Fibroblast of the conjunctiva (primary cell): ENCODE measurements around the gene PIK3IP1.
"Not testable (repeated sequence)": the region's sequence is repeated elsewhere in the genome, so short reads cannot be mapped to it uniquely, and the experiment has no call there.

Experiments
- DNase-seq: peaks from one replicate; pipeline ENCODE4 v3.0.0-alpha.2; 2010; ENCODE audit warnings: low read depth

Gene PIK3IP1

GRCh38 chr22:31248965-31249958 is 43.0 kb downstream of the PIK3IP1 start:
- no peak for DNase-seq

GRCh38 chr22:31248138-31248745 is 44.0 kb downstream of the PIK3IP1 start:
- peak; percentile 78 for DNase-seq

DNA sequence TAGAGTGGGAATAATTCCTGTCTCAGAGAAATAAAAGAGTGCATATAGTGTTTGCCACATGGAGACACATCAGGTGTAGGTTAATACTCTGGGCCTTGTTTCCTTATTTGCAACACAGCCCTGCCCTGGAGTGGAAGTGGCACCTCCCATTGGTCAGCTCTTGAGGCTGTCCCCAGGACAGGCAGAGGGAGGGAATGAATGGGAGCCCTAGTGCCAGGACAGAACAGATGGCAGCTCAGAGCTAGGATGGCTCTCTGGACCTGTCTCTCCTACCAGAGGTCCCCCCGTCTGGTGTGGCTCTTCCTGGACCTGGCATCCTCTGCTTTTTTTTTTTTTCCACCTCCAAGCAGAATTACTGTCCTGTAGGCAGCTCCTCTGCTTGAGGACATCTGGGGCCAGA is 44.6 kb downstream of the PIK3IP1 start:
- no peak for DNase-seq

DNA sequence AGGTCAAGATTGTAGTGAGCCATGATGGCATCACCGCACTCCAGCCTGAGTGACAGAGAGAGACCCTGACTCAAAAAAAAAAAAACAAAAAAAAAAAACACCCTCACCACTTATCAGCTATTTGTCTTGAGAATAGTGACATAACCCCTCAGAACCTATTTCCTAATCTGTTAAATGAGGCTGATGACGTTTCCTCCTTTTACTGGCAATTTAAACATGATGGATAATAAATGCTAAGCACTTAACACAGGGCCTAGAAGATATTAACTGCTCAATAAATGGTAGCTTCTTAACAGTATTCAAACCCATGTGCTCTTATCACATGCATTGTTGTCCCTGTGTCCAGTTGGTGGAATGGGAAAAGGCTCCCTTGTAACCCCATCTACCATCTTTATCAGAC is 45.6 kb downstream of the PIK3IP1 start:
- DNase-seq, result no peak

DNA sequence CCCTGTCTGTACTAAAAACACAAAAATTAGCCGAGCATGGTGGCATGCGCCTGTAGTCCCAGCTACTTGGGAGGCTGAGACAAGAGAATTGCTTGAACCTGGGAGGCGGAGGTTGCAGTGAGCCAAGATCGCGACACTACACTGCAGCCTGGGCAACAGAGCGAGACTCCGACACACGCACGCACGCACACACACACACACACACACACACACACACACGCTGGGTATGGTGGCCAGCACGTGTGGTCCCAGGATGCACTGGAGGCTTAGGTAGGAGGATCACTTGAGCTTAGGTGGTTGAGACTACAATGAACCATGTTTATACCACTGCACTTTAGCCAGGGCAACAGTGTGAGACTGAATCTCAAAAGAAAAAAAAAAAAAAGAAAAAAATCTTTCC is 46.3 kb downstream of the PIK3IP1 start:
- not testable (repeated sequence) for DNase-seq

DNA sequence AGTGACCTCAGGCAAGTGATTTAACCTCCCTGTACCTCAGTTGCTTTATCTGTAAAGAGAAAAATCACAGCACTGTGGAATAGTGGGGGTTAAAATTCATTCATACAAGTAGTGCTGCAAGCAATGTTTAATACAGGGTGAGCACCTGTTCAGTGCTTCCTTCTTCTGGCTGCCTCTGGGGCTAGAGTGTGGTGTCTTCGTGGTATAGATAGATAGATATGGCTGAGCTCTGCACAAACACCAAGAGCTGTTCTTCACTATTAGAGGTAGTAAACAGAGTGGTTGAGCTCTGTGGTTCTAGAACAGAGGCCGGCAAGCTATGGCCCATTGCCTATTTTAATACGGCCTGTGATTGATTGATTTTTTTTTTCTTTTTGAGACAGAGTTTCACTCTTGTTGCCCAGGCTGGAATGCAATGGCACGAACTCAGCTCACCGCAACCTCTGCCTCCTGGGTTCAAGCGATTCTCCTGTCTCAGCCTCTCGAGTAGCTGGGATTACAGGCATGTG is 47.3 kb downstream of the PIK3IP1 start:
- no peak for DNase-seq

GRCh38 chr22:31244046-31244942 is 48.0 kb downstream of the PIK3IP1 start:
- peak; percentile 14 for DNase-seq

- no peak for DNase-seq
Measured at GRCh38 chr22:31243339-31244045, 48.8 kb downstream of the PIK3IP1 start.

GRCh38 chr22:31241936-31242335 is 50.4 kb downstream of the PIK3IP1 start:
- no peak for DNase-seq

- no peak for DNase-seq
Measured at GRCh38 chr22:31241200-31241599, 51.1 kb downstream of the PIK3IP1 start.

GRCh38 chr22:31239771-31240370 is 52.4 kb downstream of the PIK3IP1 start:
- no peak for DNase-seq

DNA sequence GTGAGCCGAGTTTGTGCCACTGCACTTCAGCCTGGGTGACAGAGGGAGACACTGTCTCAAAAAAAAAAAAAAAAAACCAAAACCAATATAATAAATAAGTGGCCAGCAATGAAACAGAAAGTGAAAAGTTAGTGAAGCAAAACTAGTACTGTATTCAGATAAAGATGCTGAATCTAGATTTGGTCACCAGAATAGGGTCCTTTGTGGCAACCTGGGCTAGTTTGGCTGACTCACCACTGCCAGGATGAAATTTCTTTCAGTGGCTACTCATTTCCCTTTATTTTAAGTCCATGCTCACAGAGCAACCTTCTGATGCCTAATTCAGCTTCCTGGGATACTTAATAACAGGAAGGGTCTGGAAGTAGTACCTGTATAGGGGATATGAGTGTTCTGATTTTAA is 54.2 kb downstream of the PIK3IP1 start:
- no peak for DNase-seq

DNA sequence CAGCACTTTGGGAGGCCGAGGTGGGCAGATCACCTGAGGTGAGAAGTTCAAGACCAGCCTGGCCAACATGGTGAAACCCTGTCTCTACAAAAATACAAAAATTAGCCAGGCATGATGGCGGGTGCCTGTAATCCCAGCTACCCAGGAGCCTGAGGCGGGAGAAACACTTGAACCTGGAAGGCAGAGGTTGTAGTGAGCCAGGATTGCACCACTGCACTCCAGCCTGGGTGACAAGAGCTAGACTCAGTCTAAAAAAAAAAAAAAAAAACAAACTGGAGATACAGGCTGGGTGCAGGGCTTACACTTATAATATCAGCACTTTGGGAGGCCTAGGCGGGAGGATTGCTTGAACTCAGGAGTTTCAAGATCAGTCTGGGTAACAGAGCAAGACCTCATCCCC is 56.2 kb downstream of the PIK3IP1 start:
- DNase-seq, result not testable (repeated sequence)

GRCh38 chr22:31235081-31235480 is 57.2 kb downstream of the PIK3IP1 start:
- DNase-seq, result no peak

GRCh38 chr22:31233001-31233400 is 59.3 kb downstream of the PIK3IP1 start:
- no peak for DNase-seq
